ENCODE data around the gene RBM22.
A peak's percentile ranks its signal among the peaks of the same experiment; 100 is the strongest.

The RBM22 gene

DNA sequence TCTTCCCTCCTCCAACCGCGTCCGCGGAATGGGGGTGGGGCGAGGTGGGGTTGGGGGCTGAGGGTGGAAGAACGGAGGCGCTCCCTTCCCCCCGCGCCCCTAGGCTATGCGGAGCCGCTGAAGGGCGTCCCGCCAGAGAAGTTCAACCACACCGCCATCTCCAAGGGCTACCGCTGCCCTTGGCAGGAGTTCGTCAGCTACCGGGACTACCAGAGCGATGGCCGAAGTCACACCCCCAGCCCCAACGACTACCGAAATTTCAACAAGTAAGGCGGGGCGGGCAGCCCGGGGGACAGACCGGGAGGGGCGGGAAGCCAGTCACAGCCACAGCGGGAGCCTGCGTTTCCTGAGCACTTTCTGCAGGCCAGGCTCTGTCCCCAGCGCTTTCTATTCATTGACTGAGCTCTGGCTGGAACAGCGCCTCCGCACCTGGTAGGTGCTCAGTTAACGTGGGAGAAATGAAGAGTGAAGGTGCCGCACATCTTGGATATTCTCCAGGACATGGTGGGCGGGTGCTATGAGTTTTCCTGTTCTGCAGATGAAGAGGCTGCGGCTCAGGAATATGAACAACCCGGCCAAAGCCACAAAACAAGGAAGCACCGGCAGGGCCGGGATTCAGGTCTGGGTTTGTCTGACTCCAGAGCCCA lies 28.5 kb downstream of the RBM22 start:
- DNase-seq = no peak

DNA sequence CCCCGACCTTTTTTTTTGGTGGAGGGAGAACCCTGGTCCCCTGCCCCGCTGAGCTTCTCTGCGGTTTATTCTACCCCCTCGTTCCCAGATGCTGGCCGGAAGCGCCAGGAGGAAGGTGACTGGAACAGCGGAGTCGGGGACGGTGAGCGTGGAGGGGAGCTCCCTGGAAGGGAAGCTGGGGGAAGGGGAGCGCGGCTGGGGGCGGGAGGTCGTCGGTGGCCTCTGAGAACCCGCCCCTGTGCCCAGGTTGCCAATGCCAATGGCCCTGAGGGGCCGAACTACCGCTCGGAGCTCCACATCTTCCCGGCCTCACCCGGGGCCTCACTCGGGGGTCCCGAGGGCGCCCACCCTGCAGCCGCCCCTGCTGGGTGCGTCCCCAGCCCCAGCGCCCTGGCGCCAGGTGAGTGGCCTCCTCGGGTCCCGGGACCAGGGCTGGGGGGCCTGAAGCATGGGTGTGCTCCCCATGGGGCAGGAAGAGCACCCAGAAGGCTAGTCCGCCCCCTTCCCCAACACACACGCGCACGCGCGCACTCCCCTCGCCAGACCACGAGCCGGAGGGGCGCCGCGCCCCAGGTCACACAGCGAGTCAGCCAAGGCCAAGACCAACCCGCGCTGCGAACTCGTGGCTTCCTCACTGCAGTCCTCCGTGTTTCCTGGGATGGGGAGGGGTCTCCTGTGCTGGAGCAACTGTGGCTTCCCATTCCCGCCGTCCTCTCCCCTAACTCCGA lies 29.2 kb downstream of the RBM22 start:
- DNase-seq = no peak

GRCh38 chr5:150670948-150671310 lies 29.9 kb downstream of the RBM22 start:
- DNase-seq = no peak

- DNase-seq = no peak
Observed at GRCh38 chr5:150670275-150670947, 30.5 kb downstream of the RBM22 start.

GRCh38 chr5:150665044-150665443 lies 35.8 kb downstream of the RBM22 start:
- no peak for DNase-seq

DNA sequence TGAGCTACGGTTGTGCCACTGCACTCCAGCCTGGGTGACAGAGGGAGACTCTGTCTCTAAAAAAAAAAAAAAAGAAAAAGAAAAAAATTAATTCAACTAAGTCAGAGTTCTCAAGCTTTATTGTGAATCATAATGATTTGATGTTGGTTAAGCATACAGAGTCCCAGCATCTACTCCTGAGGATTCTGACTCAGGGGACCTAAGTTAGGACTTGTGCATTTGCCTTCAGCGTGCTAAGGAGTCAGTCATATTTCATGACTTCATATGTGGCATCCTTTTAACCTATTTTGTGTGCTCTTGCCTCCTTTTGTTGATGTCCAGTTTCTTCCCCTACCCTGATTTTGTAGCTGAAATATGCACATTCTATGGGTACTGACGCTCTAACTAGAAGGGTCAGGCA lies 36.9 kb downstream of the RBM22 start:
- no peak for DNase-seq

DNA sequence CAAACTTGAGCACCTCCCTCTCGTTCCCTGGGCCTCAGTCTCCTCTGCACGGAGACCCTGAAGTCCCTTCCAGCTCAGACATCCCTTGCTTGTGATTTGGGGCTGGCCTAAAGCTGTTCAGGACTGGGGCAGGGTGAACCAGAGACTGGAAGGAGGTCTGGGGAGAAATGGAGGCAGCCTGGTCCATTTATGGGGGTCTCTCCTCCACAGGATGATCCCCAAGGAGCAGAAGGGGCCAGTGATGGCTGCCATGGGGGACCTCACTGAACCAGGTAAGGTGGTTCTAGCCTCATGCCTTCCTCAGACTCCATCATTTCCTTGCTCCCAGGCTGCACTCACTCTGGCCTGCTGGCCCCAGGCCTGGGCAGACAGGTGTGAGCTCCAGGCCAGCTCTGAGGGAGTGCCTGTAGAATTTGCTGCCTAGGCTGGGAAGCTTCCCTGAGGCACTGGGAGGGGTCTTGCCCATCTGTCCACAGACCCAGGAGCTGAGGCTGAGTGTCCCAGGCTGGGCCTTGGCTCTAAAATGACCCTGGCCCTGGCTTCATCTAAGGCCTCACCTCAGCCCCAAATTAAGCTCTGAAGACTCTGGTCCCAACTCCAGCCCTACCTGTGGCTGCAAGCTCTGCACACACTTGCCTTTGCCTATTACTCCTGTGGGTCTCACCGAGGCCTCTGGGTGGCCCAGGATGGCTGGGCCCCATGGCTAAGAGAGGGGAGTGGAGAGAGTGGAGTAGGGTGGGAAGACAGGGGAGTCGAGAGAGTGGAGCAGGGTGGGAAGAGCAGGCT lies 37.9 kb downstream of the RBM22 start:
- no peak for DNase-seq

GRCh38 chr5:150661821-150662596 lies 38.9 kb downstream of the RBM22 start:
- no peak for DNase-seq

GRCh38 chr5:150661086-150661485 lies 39.8 kb downstream of the RBM22 start, which contains the start of gene MYOZ3:
Gene MYOZ3 (plus strand): TSS chr5:150661251. CDS start chr5:150662942, 1,691 bp downstream.
- no peak for DNase-seq

- DNase-seq = no peak
Observed at GRCh38 chr5:150660108-150660831, 40.6 kb downstream of the RBM22 start.

- no peak for DNase-seq
Observed at GRCh38 chr5:150659360-150660107, 41.3 kb downstream of the RBM22 start.

DNA sequence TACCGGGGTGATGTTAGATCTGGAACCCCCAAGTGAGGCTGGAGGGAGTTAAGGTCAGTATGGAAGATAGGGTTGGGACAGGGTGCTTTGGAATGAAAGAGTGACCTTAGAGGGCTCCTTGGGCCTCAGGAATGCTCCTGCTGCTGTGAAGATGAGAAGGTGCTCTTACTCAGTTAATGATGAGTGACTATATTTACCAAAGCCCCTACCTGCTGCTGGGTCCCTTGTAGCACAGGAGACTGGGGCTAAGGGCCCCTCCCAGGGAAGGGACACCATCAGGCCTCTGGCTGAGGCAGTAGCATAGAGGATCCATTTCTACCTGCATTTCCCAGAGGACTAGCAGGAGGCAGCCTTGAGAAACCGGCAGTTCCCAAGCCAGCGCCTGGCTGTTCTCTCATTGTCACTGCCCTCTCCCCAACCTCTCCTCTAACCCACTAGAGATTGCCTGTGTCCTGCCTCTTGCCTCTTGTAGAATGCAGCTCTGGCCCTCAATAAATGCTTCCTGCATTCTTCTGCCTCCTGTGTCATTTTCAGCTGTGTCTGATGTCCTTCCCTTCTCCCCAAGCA lies 42.1 kb downstream of the RBM22 start:
- DNase-seq = no peak

GRCh38 chr5:150658121-150658520 lies 42.7 kb downstream of the RBM22 start:
- no peak for DNase-seq

DNA sequence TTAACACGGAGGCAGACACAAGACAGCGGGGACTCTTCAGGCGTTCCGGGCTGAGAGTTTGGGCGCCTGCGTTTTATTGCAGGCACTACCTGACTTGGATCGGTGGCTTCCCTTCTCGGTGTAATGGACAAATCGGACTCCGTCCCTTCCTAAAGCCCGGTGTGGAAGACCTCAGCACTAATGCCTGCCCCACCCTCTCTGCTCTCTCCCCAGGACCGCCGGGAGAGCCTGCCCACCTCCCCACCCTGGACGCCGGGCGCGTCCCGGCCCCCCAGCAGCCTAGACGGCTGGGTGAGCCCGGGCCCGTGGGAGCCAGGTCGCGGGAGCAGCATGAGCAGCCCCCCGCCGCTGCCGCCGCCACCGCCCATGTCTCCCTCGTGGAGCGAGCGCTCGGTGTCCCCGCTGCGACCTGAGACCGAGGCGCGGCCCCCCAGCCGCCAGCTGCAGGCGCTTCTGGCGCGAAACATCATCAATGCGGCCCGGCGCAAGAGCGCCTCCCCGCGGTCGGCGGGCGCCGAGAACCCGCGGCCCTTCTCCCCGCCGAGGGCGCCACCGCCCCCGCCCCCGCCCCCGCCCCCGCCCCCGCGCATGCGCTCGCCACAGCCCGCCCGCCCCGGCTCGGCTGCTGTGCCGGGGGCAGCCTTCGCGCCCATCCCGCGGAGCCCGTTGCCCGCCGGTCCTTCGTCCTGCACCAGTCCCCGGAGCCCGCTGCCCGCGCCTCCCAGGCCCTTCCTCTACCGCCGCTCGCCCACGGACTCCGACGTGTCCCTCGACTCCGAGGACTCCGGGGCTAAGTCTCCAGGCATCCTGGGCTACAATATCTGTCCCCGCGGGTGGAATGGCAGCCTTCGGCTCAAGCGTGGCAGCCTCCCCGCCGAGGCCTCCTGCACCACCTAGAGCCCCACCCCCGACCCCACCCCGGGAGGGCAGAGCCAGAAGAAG lies 44.4 kb downstream of the RBM22 start:
- peak; percentile 21 to 66 (median 54) for DNase-seq

DNA sequence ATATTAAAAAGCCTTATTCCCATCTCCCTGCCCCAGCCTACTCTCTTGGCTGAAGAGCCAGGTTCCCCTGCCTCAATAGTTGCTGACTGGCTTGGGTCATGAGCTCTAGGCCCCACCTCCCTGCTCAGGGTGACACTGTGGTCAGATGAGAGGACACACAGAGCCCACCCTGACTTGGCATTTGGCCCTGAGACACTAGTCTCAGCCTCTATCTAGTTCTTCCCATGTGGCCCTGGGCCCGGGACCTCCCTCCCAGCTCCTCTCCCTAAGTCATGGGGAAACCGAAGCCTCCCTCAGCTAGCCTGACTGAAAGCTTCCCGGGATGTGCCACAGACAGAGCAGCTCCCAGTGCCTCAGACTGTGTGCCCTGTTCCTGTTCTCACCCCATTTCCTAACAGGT lies 45.6 kb downstream of the RBM22 start:
- DNase-seq = no peak

DNA sequence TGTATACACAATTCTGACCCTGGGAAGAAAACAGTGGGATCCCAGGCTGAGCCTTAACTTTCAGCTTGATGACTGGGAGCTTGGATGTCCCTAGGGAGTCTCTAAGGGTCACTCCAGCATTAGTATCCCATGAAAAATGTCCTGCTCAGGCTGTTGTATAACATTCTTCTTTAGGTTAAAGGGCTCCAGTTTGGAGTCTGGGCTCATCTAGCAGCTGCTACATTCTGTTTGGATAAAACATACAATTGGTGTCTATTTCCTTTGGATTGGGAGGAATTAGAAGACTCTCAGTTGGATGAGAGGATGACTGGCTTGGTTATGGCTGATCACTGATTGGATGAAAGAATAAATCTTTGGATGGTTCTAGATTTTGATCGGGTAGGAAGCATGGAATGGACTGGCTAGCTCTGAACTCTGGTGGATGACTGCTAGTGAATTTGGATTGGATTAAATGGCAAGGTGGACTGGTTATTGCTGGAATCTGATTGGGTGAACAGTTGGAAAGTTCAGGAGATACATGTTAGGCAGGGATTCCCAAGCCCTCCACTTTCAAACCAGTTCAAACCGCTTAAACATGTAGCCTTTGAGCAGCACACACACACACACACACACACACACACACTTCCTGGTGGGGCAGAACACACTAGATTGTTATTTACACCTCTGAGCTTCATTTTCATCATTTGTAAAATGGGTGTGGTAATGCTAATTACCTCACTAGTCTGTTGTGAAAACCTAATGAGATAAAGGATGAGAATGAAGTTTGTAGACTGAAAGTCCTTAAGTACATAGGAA lies 46.9 kb downstream of the RBM22 start:
- DNase-seq = no peak

DNA sequence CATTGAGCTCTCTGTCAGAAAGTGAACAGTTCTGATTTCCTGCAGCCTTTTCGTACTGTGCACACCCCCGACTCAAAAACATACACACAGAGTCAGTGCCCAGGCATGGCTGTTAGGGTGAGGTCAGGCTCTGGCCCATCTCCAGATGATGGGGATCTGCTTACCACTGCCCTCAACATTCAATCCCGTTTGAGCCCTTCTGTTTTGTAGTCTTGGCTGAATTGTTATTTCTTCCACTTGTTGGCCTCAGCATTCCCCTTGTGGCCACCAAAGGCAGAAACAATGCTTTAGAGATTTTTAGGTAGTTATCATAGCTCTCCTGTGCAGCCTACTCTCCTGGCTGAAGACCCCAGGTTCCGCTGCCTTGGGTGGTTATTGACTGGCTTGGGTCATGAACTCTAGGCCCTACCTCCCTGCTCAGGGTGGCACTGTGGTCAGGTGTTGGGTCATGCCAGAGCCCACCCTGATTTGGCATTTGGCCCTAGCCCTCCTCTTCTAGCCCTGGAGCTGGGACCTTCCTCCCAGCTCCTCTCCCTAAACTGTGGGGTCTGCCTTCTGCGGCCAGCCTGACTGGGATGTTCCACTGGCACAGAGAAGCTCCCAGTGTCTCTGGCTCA lies 47.6 kb downstream of the RBM22 start:
- no peak for DNase-seq
